Activated CD8-positive, alpha-beta T cell treated with anti-CD3 and anti-CD28 coated beads for 36 hours (primary cell): ENCODE results near the gene RNASE4. TPM values are rescaled to one million over a fixed set of nuclear protein-coding genes. Genes with fewer than 3 reads are reported as not detected.
"Not testable (repeated sequence)": the region's sequence is repeated elsewhere in the genome, so short reads cannot be mapped to it uniquely, and the experiment has no call there.

Experiments
- ATAC-seq: fragments of 200-7000 bp; cut with Tn5 transposase; one replicate; pipeline ENCODE4 v1.10.0; 2021; ENCODE audit warnings: mild to moderate bottlenecking, moderate library complexity
- CTCF ChIA-PET: fragments of 350-600 bp; sonication (Branson Sonifier 250); formaldehyde crosslinking; loops from one replicate; lab custom pipeline; 2021; ENCODE audit warnings: antibody characterized with exemption; lab: Charles Lee
- POLR2A ChIA-PET: fragments of 350-600 bp; sonication (Branson Sonifier 250); formaldehyde crosslinking; loops from one replicate; lab custom pipeline; 2021; ENCODE audit warnings: antibody characterized with exemption; lab: Charles Lee
- DNase-seq: peaks from one replicate; pipeline ENCODE4 v3.0.0-alpha.2; 2020
- H3K27ac Mint-ChIP-seq: one replicate; pipeline ENCODE4 v1.8.0; 2021; ENCODE audit warnings: mild to moderate bottlenecking, mixed read lengths
- H3K27me3 Mint-ChIP-seq: one replicate; pipeline ENCODE4 v1.8.0; 2021; ENCODE audit warnings: mixed read lengths
- H3K36me3 Mint-ChIP-seq: one replicate; pipeline ENCODE4 v1.8.0; 2021; ENCODE audit warnings: low read depth, mixed read lengths
- H3K4me1 Mint-ChIP-seq: one replicate; pipeline ENCODE4 v1.8.0; 2021; ENCODE audit warnings: low read depth, mixed read lengths
- H3K4me3 Mint-ChIP-seq: one replicate; pipeline ENCODE4 v1.8.0; 2021; ENCODE audit warnings: mild to moderate bottlenecking, moderate library complexity, mixed read lengths
- H3K9me3 Mint-ChIP-seq: one replicate; pipeline ENCODE4 v1.8.0; 2021; ENCODE audit warnings: mixed read lengths
- CTCF ChIP-seq: fragments of 200-600 bp; IDR thresholded peaks from one replicate; pipeline ENCODE4 v1.8.0; 2022; ENCODE audit warnings: antibody characterized with exemption, mild to moderate bottlenecking
- intact Hi-C: fragments of 100-400 bp; cut with micrococcal nuclease; formaldehyde crosslinking; loops from one replicate; pipeline ENCODE4 v1.10.0; 2022
- total RNA-seq, 2 experiments: library from RNA; stranded (reverse); gene quantifications; one replicate each; pipeline ENCODE4 v1.2.3, GENCODE V29; 2021

RNASE4 gene
- total RNA-seq = 1 to 10 TPM; 1.0 to 1.1 TPM

GRCh38 chr14:20683891-20684661 is at the start of gene RNASE4:
RNASE4 (plus strand) TSS chr14:20684560; CDS start chr14:20699372, 14,812 bp downstream.
- ChIA-PET CTCF (interaction anchor here (0.8 to 7.5 kb wide), 15 partner anchors 9 to 357 kb away, joined by 3 to 53 read pairs (median 12); partner anchors contain the start of gene PARP2), POLR2A (interaction anchor here (0.8 to 4.7 kb wide), 10 partner anchors 15 to 341 kb away, joined by 3 to 24 read pairs (median 4); partner anchors contain the start of genes APEX1 and PARP2)
- Mint-ChIP-seq H3K9me3 (no peaks in the 10 kb centered on the region), H3K4me3 (no peak within 1 kb of the TSS), H3K4me1 (peaks cover 19% of the 10 kb centered on the region), H3K36me3 (no peaks in the 10 kb centered on the region), H3K27me3 (no peaks in the 10 kb centered on the region), H3K27ac (peak within 1 kb of the TSS; percentile 53)
- ATAC-seq (peak; percentile 34), DNase-seq (peak; percentile 88)
- intact Hi-C loops = loop anchor here (1.0 to 5.0 kb wide), 4 partner anchors 51 to 342 kb away; partner anchors contain the start of genes PARP2 and PIP4P1
- no peak for TF ChIP-seq CTCF

- DNase-seq (no peak), ATAC-seq (no peak)
- Mint-ChIP-seq H3K27ac (no peak within 1 kb of the TSS), H3K27me3 (peaks cover 24% of the 10 kb centered on the region), H3K36me3 (no peaks in the 10 kb centered on the region), H3K4me1 (no peaks in the 10 kb centered on the region), H3K4me3 (no peak within 1 kb of the TSS), H3K9me3 (no peaks in the 10 kb centered on the region)
- no peak for TF ChIP-seq CTCF
- intact Hi-C loops = no loop called here
- ChIA-PET POLR2A (interaction anchor here (0.6 kb wide), 1 partner anchor 10 kb away, joined by 3 read pairs; no protein-coding TSS in a partner anchor), CTCF (no interaction called here)
Observed at GRCh38 chr14:20641591-20641990, 42.8 kb upstream of the RNASE4 start, which contains the start of gene OR6S1. OR6S1 (minus strand) TSS chr14:20641691; CDS start chr14:20641691, 0 bp downstream.

- H3K27ac Mint-ChIP-seq = no peak overlapping the region
- ChIA-PET POLR2A (interaction anchor here (0.6 kb wide), 1 partner anchor 10 kb away, joined by 3 read pairs; no protein-coding TSS in a partner anchor), CTCF (interaction anchor here (0.6 to 1.1 kb wide), 2 partner anchors 15 to 271 kb away, joined by 3 read pairs; no protein-coding TSS in a partner anchor)
- no peak for TF ChIP-seq CTCF
- peaks cover 24% of the 10 kb centered on the region for H3K27me3 Mint-ChIP-seq
- H3K4me3 Mint-ChIP-seq = no peak overlapping the region
- no peaks in the 10 kb centered on the region for H3K36me3 Mint-ChIP-seq
- no peaks in the 10 kb centered on the region for H3K4me1 Mint-ChIP-seq
- intact Hi-C loops = no loop called here
- H3K9me3 Mint-ChIP-seq = no peaks in the 10 kb centered on the region
- ATAC-seq (no peak), DNase-seq (no peak)
Observed at GRCh38 chr14:20642182-20642581, 42.2 kb upstream of the RNASE4 start.

- peaks cover 24% of the 10 kb centered on the region for H3K27me3 Mint-ChIP-seq
- not testable (repeated sequence) for H3K36me3 Mint-ChIP-seq
Observed at GRCh38 chr14:20642755-20643154, 41.6 kb upstream of the RNASE4 start.

GRCh38 chr14:20644520-20644919 is 39.8 kb upstream of the RNASE4 start:
- TF ChIP-seq CTCF = no peak
- CTCF ChIA-PET = no interaction called here
- Mint-ChIP-seq H3K27me3 (peaks cover 24% of the 10 kb centered on the region), H3K36me3 (no peaks in the 10 kb centered on the region), H3K4me1 (no peaks in the 10 kb centered on the region), H3K27ac (no peak overlapping the region), H3K9me3 (no peaks in the 10 kb centered on the region), H3K4me3 (no peak overlapping the region)
- ATAC-seq (no peak), DNase-seq (no peak)
- intact Hi-C loops = no loop called here
- POLR2A ChIA-PET = no interaction called here

More at GRCh38 chr14:20642755-20643154, 41.6 kb upstream of the RNASE4 start:
- intact Hi-C loops, H3K4me3 Mint-ChIP-seq, ATAC-seq, H3K4me1 Mint-ChIP-seq, DNase-seq, H3K27ac Mint-ChIP-seq, H3K9me3 Mint-ChIP-seq, POLR2A ChIA-PET: not testable (repeated sequence)
- CTCF ChIA-PET = interaction anchor here (0.6 to 1.1 kb wide), 2 partner anchors 15 to 272 kb away, joined by 3 read pairs; no protein-coding TSS in a partner anchor
